ENCODE measurements around the gene NUDT12. TPM values are rescaled to one million over a fixed set of nuclear protein-coding genes. Genes with fewer than 3 reads are reported as not detected.

NUDT12 gene
- total RNA-seq, 1 experiment from 2014 or later: 15.8 TPM

GRCh38 chr5:103573411-103573810 is 10.8 kb upstream of the NUDT12 start:
- H2AFZ ChIP-seq (ENCODE audit: low read depth, low read length, poor library complexity, severe bottlenecking): no peak overlapping the region
- ChIA-PET POLR2A (no interaction called here), CTCF (interaction anchor here (1.0 kb wide), 1 partner anchor 9 kb away, joined by 3 read pairs; no protein-coding TSS in a partner anchor), RAD21 (ENCODE audit: low non-redundant PET in 1 of 2, low total read pairs in 2 of 2, uncharacterized antibody in 2 of 2, unreplicated experiment in 2 of 2) (no interaction called here)
- BruUV-seq (replicated peaks): no TSS peak
- H3K27me3 ChIP-seq (ENCODE audit: insufficient read depth, low read length): no peaks in the 10 kb centered on the region
- ATAC-seq: no peak
- no peak overlapping the region for H3K27ac ChIP-seq (ENCODE audit: low read depth, low read length)
- no peak overlapping the region for H3K4me2 ChIP-seq (ENCODE audit: low read length)
- TF ChIP-seq ATF3 (IDR thresholded peaks at IDR 0.05) (no peak), CEBPB (IDR thresholded peaks at IDR 0.05; ENCODE audit: low read depth) (no peak), SRF (IDR thresholded peaks at IDR 0.05; ENCODE audit: low read depth) (no peak), ZNF274 (IDR thresholded peaks at IDR 0.05; ENCODE audit: low read depth, low read length) (no peak), FOSL1 (IDR thresholded peaks at IDR 0.05; ENCODE audit: low read depth) (no peak), TCF7L2 (IDR thresholded peaks at IDR 0.05; ENCODE audit: borderline replicate concordance, extremely low read depth, insufficient read depth, insufficient read length) (no peak), SIN3A (IDR thresholded peaks at IDR 0.05; ENCODE audit: low read depth) (no peak), POLR2A (IDR thresholded peaks at IDR 0.05; ENCODE audit: borderline replicate concordance, extremely low read depth, insufficient read depth, insufficient read length) (no peak), REST (IDR thresholded peaks at IDR 0.05; ENCODE audit: low read depth) (no peak), ELF1 (IDR thresholded peaks at IDR 0.05; ENCODE audit: borderline replicate concordance, low read depth) (no peak)
- no peaks in the 10 kb centered on the region for H3K9me2 ChIP-seq (ENCODE audit: insufficient read depth)
- H4K20me1 ChIP-seq (ENCODE audit: insufficient read depth): no peaks in the 10 kb centered on the region
- H3K4me3 ChIP-seq (replicated peaks in 1 of 2; ENCODE audit: low read depth in 1 of 2, low read length in 2 of 2): no peak overlapping the region
- no peaks in the 10 kb centered on the region for H3K79me2 ChIP-seq (ENCODE audit: insufficient read depth, low read length)
- H3K9me3 ChIP-seq (ENCODE audit: control insufficient read depth in 1 of 2, insufficient read depth in 1 of 2, low read depth in 1 of 2, low read length in 2 of 2): no peaks in the 10 kb centered on the region
- intact Hi-C loops (cut with micrococcal nuclease): no loop called here
- H3K9ac ChIP-seq (ENCODE audit: low read length): no peak overlapping the region
- H3K4me1 ChIP-seq (ENCODE audit: control insufficient read depth in 1 of 2, insufficient read depth in 2 of 2, low read length in 2 of 2): no peaks in the 10 kb centered on the region
- H3K36me3 ChIP-seq (ENCODE audit: control insufficient read depth in 1 of 2, insufficient read depth in 2 of 2, low read length in 2 of 2): no peaks in the 10 kb centered on the region
- no peak for DNase-seq (ENCODE audit: low read depth, low spot score)

Data from HCT116 (cell line).